Tibial nerve (tissue), 4 donors: ENCODE data around the gene UVSSA.

ENCODE experiments used
- CTCF ChIP-seq, 5 experiments: fragments of 200-600 bp in 3 of 5; fragments of 450-650 bp in 2 of 5; sonication (generic) in 3 of 5; IDR thresholded peaks; one replicate each; pipeline ENCODE4 v1.5.1; 2016 to 2019; ENCODE audit warnings: antibody characterized with exemption in 5 of 5, mild to moderate bottlenecking in 3 of 5, moderate library complexity in 2 of 5
- EP300 ChIP-seq, 2 donors: sonication (generic); formaldehyde crosslinking; IDR thresholded peaks; one replicate each; pipeline ENCODE4 v1.6.1; 2017; ENCODE audit warnings: antibody characterized with exemption in 2 of 2, mild to moderate bottlenecking in 1 of 2

DNA sequence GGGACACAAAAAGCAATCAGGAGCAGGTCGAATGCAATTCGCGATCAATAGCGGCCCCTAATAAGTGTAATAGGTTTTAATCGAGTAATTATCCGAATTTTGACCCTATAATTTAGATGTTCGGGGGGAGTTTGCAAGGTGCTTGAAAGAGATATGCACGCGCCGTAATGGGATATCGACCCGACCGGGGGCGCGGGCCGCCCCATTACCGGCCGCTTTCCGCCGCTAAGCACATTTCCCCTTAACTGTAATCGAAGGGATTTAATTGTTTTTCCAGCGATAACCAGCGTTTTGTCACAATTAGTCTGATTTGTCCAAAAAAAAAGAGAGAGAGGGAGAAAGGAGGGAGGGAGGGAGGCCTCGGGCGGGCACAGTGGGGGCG lies 58.2 kb downstream of the UVSSA start:
- TF ChIP-seq CTCF (IDR thresholded peaks at IDR 0.05) = no peak
- no peak for TF ChIP-seq EP300 (IDR thresholded peaks at IDR 0.05)
